GM20431 (cell line): ENCODE results near the gene RND2.

Source experiments
- in situ Hi-C: fragments of 300-500 bp; cut with MseI, MboI; formaldehyde crosslinking; loops from one replicate; pipeline ENCODE4 v1.15.0; 2020; ENCODE audit warnings: low sequenced_read_pairs; ENCODE audit not compliant: unreplicated experiment

RND2 gene

GRCh38 chr17:43062984-43063638 is 38.1 kb downstream of the RND2 start:
- in situ Hi-C loops = no loop called here

GRCh38 chr17:43068570-43069367 is 43.7 kb downstream of the RND2 start:
- in situ Hi-C loops = no loop called here

GRCh38 chr17:43069368-43069898 is 44.4 kb downstream of the RND2 start:
- in situ Hi-C loops = no loop called here

GRCh38 chr17:43070257-43070656 is 45.2 kb downstream of the RND2 start:
- in situ Hi-C loops = no loop called here

GRCh38 chr17:43070872-43071271 is 45.8 kb downstream of the RND2 start:
- in situ Hi-C loops = no loop called here

- in situ Hi-C loops = no loop called here
Measured at GRCh38 chr17:43074869-43075268, 49.8 kb downstream of the RND2 start.

- in situ Hi-C loops = no loop called here
Measured at GRCh38 chr17:43079641-43080302, 54.7 kb downstream of the RND2 start.
